Nephron progenitor cell (in vitro differentiated cells): ENCODE data around the gene CASP9.

ENCODE experiments used
- DNase-seq: peaks from one replicate; pipeline ENCODE4 v3.0.0; 2021
- H3K27ac Mint-ChIP-seq: 2 replicates; pipeline ENCODE4 v1.8.0; 2021; ENCODE audit warnings: mild to moderate bottlenecking, moderate library complexity, mixed read lengths
- H3K27me3 Mint-ChIP-seq: 2 replicates; pipeline ENCODE4 v1.8.0; 2021; ENCODE audit warnings: mild to moderate bottlenecking, low read depth, mixed read lengths; ENCODE audit not compliant: poor library complexity
- H3K36me3 Mint-ChIP-seq: 2 replicates; pipeline ENCODE4 v1.8.0; 2021; ENCODE audit warnings: low read depth, mixed read lengths
- H3K4me1 Mint-ChIP-seq: 2 replicates; pipeline ENCODE4 v1.8.0; 2021; ENCODE audit warnings: mixed read lengths
- H3K4me3 Mint-ChIP-seq: 2 replicates; pipeline ENCODE4 v1.8.0; 2021; ENCODE audit warnings: mild to moderate bottlenecking, moderate library complexity, mixed read lengths
- H3K9me3 Mint-ChIP-seq: 2 replicates; pipeline ENCODE4 v1.8.0; 2021; ENCODE audit warnings: mild to moderate bottlenecking, moderate library complexity, mixed read lengths
- TF ChIP-seq, protein P1 (sequence below): fragments of 200-600 bp; sonication (generic); IDR thresholded peaks from 2 replicates; pipeline ENCODE4 v1.5.0; 2021; ENCODE audit warnings: antibody characterized with exemption

The CASP9 gene

DNA sequence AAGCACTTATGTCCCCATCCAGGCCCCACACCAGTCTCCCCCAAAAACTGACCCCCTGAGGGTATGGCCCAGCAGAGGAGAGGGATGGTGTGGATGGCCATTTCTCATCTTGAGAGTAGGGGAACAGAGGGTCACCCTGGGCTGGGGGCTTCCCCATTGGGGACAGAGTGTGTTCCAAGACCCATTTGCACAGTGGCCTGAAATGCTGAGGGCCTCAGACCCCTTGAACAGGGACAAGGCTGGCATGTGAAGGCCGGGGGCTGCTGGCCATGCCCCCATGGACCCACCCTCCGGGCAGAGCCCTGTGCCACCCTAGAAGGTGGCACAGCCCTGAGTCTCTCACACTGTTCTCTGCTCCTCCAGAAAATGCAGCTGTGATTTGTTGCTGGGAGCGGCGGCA, 77.8 kb downstream of the CASP9 start:
- Mint-ChIP-seq H3K9me3 (peaks cover 13% of the 10 kb centered on the region), H3K27me3 (peaks cover 12% of the 10 kb centered on the region)

DNA sequence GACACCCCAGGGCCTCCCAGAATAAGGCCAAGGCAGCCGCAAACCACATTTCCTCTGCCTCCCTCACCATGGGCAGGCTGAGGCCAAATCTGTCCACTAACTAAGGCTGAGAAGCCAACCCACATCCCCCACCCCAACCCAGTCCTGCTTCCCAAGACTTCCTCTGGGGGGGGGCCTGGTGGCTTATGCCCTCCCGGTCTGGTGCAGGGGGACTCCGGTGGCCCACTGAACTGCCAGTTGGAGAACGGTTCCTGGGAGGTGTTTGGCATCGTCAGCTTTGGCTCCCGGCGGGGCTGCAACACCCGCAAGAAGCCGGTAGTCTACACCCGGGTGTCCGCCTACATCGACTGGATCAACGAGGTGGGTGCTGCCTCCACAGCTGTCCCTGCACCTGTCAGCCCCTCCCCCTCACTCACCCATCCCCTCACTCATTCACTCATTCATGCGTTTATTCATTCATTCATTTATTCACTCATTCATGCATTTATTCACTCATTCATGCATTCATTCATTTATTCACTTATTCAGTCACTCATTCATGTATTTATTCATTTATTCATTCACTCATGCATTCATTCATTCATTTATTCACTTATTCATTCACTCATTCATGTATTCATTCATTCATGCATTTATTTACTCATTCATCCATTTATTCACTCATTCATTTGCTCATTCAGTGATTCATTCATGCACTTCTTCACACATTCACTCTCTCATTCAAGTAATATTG, 78.5 kb downstream of the CASP9 start:
- Mint-ChIP-seq H3K4me1 (peaks cover 17% of the 10 kb centered on the region), H3K4me3 (no peak overlapping the region), H3K36me3 (no peaks in the 10 kb centered on the region), H3K27me3 (peaks cover 16% of the 10 kb centered on the region), H3K27ac (no peak overlapping the region), H3K9me3 (peaks cover 8% of the 10 kb centered on the region)
- TF ChIP-seq, protein P1, sequence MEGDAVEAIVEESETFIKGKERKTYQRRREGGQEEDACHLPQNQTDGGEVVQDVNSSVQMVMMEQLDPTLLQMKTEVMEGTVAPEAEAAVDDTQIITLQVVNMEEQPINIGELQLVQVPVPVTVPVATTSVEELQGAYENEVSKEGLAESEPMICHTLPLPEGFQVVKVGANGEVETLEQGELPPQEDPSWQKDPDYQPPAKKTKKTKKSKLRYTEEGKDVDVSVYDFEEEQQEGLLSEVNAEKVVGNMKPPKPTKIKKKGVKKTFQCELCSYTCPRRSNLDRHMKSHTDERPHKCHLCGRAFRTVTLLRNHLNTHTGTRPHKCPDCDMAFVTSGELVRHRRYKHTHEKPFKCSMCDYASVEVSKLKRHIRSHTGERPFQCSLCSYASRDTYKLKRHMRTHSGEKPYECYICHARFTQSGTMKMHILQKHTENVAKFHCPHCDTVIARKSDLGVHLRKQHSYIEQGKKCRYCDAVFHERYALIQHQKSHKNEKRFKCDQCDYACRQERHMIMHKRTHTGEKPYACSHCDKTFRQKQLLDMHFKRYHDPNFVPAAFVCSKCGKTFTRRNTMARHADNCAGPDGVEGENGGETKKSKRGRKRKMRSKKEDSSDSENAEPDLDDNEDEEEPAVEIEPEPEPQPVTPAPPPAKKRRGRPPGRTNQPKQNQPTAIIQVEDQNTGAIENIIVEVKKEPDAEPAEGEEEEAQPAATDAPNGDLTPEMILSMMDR, result no peak
- no peak for DNase-seq

More for the DNA sequence above, 77.8 kb downstream of the CASP9 start:
- H3K4me1 Mint-ChIP-seq, result peaks cover 17% of the 10 kb centered on the region
- H3K27ac Mint-ChIP-seq, result no peak overlapping the region
- TF ChIP-seq, protein P1, result no peak
- peaks cover 4% of the 10 kb centered on the region for H3K36me3 Mint-ChIP-seq
- DNase-seq, result no peak
- no peak overlapping the region for H3K4me3 Mint-ChIP-seq

DNA sequence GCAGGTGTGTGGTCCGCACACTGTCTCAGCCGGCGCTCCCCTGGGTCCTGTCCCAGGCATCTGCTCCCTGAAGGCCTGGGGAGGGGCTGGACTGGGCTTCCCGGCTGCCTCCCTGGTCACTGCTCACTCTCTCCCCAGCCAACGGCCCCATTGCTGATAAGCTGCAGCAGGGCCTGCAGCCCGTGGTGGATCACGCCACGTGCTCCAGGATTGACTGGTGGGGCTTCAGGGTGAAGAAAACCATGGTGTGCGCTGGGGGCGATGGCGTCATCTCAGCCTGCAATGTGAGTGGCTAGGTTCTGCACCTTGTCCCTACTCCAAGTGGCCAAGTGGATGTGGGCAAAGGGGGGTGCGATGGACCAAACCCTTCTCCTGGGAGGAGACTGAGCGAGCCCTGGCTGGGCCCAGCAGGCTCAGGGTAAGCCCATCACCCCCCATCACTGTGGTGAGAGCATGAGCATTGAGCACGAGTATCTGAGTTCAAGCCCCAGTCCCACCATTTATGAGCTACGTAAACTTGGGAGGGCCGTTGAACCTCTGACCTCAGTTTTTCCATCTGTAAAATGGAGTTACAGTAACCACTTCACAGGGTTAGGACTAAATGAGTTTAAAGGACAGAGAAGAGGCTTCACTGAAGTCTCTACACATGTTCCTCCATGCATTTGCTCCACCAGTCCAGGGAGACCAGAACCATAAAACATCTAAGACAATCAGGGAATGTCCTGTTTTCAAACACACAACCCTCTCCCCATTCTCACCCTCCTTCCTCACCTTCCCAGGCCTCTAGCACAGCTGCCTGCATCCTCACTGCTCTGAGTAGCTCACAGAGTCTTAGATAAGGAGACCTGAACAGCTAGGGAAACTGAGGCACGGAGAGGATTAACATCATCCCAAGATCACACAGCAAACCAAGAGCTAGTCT, 79.3 kb downstream of the CASP9 start:
- no peak for DNase-seq
- Mint-ChIP-seq H3K9me3 (peaks cover 6% of the 10 kb centered on the region), H3K27ac (no peak overlapping the region), H3K36me3 (no peaks in the 10 kb centered on the region), H3K27me3 (peaks cover 17% of the 10 kb centered on the region), H3K4me1 (peaks cover 17% of the 10 kb centered on the region), H3K4me3 (no peak overlapping the region)
- TF ChIP-seq, protein P1, result no peak

DNA sequence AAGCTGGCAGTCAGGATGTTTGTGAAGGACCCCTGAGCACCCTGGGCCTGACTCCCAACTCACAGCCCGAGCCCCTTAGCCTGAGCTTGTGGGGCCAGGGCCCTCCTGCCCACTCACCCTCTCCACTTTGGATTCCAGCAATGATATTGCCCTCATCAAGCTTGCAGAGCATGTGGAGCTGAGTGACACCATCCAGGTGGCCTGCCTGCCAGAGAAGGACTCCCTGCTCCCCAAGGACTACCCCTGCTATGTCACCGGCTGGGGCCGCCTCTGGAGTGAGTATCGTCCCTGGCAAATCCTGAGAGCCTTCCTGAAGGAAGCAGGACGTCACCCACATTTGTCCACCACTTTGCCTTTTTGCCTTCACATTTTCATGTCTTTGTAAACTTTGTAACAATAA, 80.7 kb downstream of the CASP9 start:
- Mint-ChIP-seq H3K27me3 (peaks cover 14% of the 10 kb centered on the region), H3K4me1 (peaks cover 17% of the 10 kb centered on the region), H3K27ac (no peak overlapping the region), H3K36me3 (no peaks in the 10 kb centered on the region), H3K4me3 (no peak overlapping the region), H3K9me3 (no peaks in the 10 kb centered on the region)
- TF ChIP-seq, protein P1, result no peak
- no peak for DNase-seq

DNA sequence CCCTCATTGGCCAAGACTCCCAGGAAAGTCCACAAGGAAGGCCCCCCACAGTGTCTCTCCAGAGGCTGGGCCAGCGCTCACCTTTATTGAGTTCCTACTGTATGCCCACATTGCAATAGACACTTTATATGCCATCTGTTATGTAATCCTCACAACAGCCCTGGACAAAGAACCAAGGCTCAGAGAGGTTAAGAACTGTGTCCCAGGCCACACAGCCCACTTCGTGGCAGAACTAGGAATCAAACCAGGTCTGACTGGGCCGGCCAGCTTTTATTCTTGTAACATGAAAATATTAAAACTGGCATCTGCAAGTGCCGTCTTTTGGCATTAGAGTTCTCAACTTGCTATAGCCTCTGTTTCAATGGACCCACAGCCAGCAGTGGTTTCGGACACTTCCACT, 81.3 kb downstream of the CASP9 start:
- Mint-ChIP-seq H3K36me3 (no peaks in the 10 kb centered on the region), H3K27ac (no peak overlapping the region), H3K4me1 (peaks cover 17% of the 10 kb centered on the region), H3K27me3 (peaks cover 14% of the 10 kb centered on the region), H3K9me3 (no peaks in the 10 kb centered on the region), H3K4me3 (no peak overlapping the region)
- DNase-seq, result no peak
- TF ChIP-seq, protein P1, result no peak
